Epithelial cell of proximal tubule (primary cell): Measurements from ENCODE around the gene PLGLB1. TPM values are rescaled to one million over a fixed set of nuclear protein-coding genes. Genes with fewer than 3 reads are reported as not detected.
"Not testable (repeated sequence)": the region's sequence is repeated elsewhere in the genome, so short reads cannot be mapped to it uniquely, and the experiment has no call there.

ENCODE experiments used
- DNase-seq: peaks from one replicate; pipeline ENCODE4 v3.0.0-alpha.2; 2011; ENCODE audit warnings: low read depth
- H3K4me3 ChIP-seq: 2 replicates; pipeline ENCODE4 v1.5.1; 2011; ENCODE audit warnings: low read depth, mild to moderate bottlenecking, low read length
- CTCF ChIP-seq: conservative IDR thresholded peaks from 2 replicates; pipeline ENCODE4 v1.5.1; 2012; ENCODE audit warnings: low read depth, mild to moderate bottlenecking, low read length
- total RNA-seq: library from RNA; depleted of rRNA; stranded (reverse); fragments of >200 nt; gene quantifications from 2 replicates; pipeline ENCODE4 v1.2.3, GENCODE V29; 2015

The PLGLB1 gene
- 3.9 TPM in 1 of 2 replicates, not detected in the other for total RNA-seq

- H3K4me3 ChIP-seq, DNase-seq: not testable (repeated sequence)
These were observed at the start of gene PLGLB1 for GRCh38 chr2:87021744-87022143. Gene PLGLB1 (minus strand): TSS chr2:87021844. CDS start chr2:87021783, 61 bp downstream.

GRCh38 chr2:87064305-87064704 is 42.7 kb upstream of the PLGLB1 start:
- DNase-seq, H3K4me3 ChIP-seq: not testable (repeated sequence)

GRCh38 chr2:87063431-87063830 is 41.8 kb upstream of the PLGLB1 start:
- DNase-seq, H3K4me3 ChIP-seq: not testable (repeated sequence)

GRCh38 chr2:87061519-87061918 is 39.9 kb upstream of the PLGLB1 start:
- not testable (repeated sequence) for DNase-seq, H3K4me3 ChIP-seq

- DNase-seq, H3K4me3 ChIP-seq: not testable (repeated sequence)
These were observed 36.0 kb upstream of the PLGLB1 start for GRCh38 chr2:87057606-87058005.

GRCh38 chr2:87056843-87057242 is 35.2 kb upstream of the PLGLB1 start:
- DNase-seq: not testable (repeated sequence)

GRCh38 chr2:87056435-87056834 is 34.8 kb upstream of the PLGLB1 start:
- H3K4me3 ChIP-seq, DNase-seq: not testable (repeated sequence)

More at GRCh38 chr2:87056843-87057242, 35.2 kb upstream of the PLGLB1 start:
- H3K4me3 ChIP-seq: not testable (repeated sequence)

GRCh38 chr2:87054375-87054774 is 32.7 kb upstream of the PLGLB1 start:
- not testable (repeated sequence) for H3K4me3 ChIP-seq, DNase-seq

GRCh38 chr2:87041321-87041978 is 19.8 kb upstream of the PLGLB1 start:
- not testable (repeated sequence) for H3K4me3 ChIP-seq, DNase-seq
- peak; percentile 26 for TF ChIP-seq CTCF

GRCh38 chr2:87028607-87029006 is 7.0 kb upstream of the PLGLB1 start:
- H3K4me3 ChIP-seq, DNase-seq: not testable (repeated sequence)

GRCh38 chr2:87026816-87027215 is 5.2 kb upstream of the PLGLB1 start:
- not testable (repeated sequence) for H3K4me3 ChIP-seq, DNase-seq

GRCh38 chr2:87025927-87026326 is 4.3 kb upstream of the PLGLB1 start:
- DNase-seq, H3K4me3 ChIP-seq: not testable (repeated sequence)

- not testable (repeated sequence) for DNase-seq, H3K4me3 ChIP-seq
These were observed 2.5 kb upstream of the PLGLB1 start for GRCh38 chr2:87023988-87024615.

- H3K4me3 ChIP-seq, DNase-seq: not testable (repeated sequence)
These were observed 601 bp downstream of the PLGLB1 start for GRCh38 chr2:87021043-87021442.

GRCh38 chr2:87019053-87019452 is 2.6 kb downstream of the PLGLB1 start:
- not testable (repeated sequence) for H3K4me3 ChIP-seq, DNase-seq

GRCh38 chr2:87014489-87015169 is 7.0 kb downstream of the PLGLB1 start:
- not testable (repeated sequence) for DNase-seq, H3K4me3 ChIP-seq

GRCh38 chr2:87004398-87004797 is 17.2 kb downstream of the PLGLB1 start:
- DNase-seq, H3K4me3 ChIP-seq: not testable (repeated sequence)
